Adipose tissue (tissue), 3 donors: ENCODE results near the gene ELAVL2. TPM values are rescaled to one million over a fixed set of nuclear protein-coding genes. Genes with fewer than 3 reads are reported as not detected.

Source experiments
- H3K27ac ChIP-seq: one replicate; pipeline ENCODE4 v1.5.1; 2013; ENCODE audit warnings: low read depth, low read length
- WGBS, 3 donors: extraction: QIAGEN DNeasy Blood & Tissue Kit; methylation state at CpG; one replicate each; pipeline ENCODE4 v1.1.7; 2013; 5-methylcytosine and 5-hydroxymethylcytosine counted together
- polyA plus RNA-seq, 3 donors: library from polyadenylated mRNA; stranded (reverse); fragments of 200-250 nt; gene quantifications; one replicate each; pipeline ENCODE4 v1.2.3, GENCODE V29; 2013
- donor health status: healthy with polysubstance abuse.
- donor health status: Bipolar disorder and iron deficiency.
- donor health status: healthy.

ELAVL2 gene
- polyA plus RNA-seq, 3 donors = 0.01 TPM; not detected in 2

GRCh38 chr9:23823269-23823668, 2.8 kb downstream of the ELAVL2 start:
- 22 to 38% (median 31%) methylated on average over 11 of the region's 11 CpGs for WGBS, 3 donors
- no peak overlapping the region for H3K27ac ChIP-seq

GRCh38 chr9:23822261-23823169, 3.5 kb downstream of the ELAVL2 start:
- no peak overlapping the region for H3K27ac ChIP-seq
- 5 to 11% (median 10%) methylated on average over 46 of the region's 46 CpGs for WGBS, 3 donors

- 0 to 2% (median 2%) methylated on average over 86 to 97 of the region's 97 CpGs for WGBS, 3 donors
Measured at GRCh38 chr9:23821375-23822181, 4.5 kb downstream of the ELAVL2 start.

GRCh38 chr9:23820451-23821374, 5.3 kb downstream of the ELAVL2 start:
- no peak overlapping the region for H3K27ac ChIP-seq
- 3 to 6% (median 4%) methylated on average over 80 of the region's 80 CpGs for WGBS, 3 donors

More at GRCh38 chr9:23821375-23822181, 4.5 kb downstream of the ELAVL2 start:
- H3K27ac ChIP-seq = no peak overlapping the region

- H3K27ac ChIP-seq = no peak overlapping the region
Measured at GRCh38 chr9:23819403-23819802, 6.6 kb downstream of the ELAVL2 start.

- no peak overlapping the region for H3K27ac ChIP-seq
- 35 to 74% (median 73%) methylated on average over 3 of the region's 3 CpGs for WGBS, 3 donors
Measured at GRCh38 chr9:23814243-23814642, 11.8 kb downstream of the ELAVL2 start.

GRCh38 chr9:23812673-23813072, 13.4 kb downstream of the ELAVL2 start:
- WGBS, 3 donors = 82 to 89% (median 87%) methylated on average over 1 of the region's 1 CpG
- H3K27ac ChIP-seq = no peak overlapping the region

- H3K27ac ChIP-seq = no peak overlapping the region
- WGBS, 3 donors = 48 to 67% (median 59%) methylated on average over 2 of the region's 2 CpGs
Measured at GRCh38 chr9:23811633-23812032, 14.4 kb downstream of the ELAVL2 start.

GRCh38 chr9:23803216-23803615, 22.8 kb downstream of the ELAVL2 start:
- 70 to 84% (median 80%) methylated on average over 2 of the region's 2 CpGs for WGBS, 3 donors

GRCh38 chr9:23801523-23801922, 24.5 kb downstream of the ELAVL2 start:
- no peak overlapping the region for H3K27ac ChIP-seq
- 76 to 94% (median 91%) methylated on average over 2 of the region's 2 CpGs for whole genome bisulfite sequencing, 3 donors

More at GRCh38 chr9:23803216-23803615, 22.8 kb downstream of the ELAVL2 start:
- no peak overlapping the region for H3K27ac ChIP-seq

GRCh38 chr9:23799521-23799920, 26.5 kb downstream of the ELAVL2 start:
- H3K27ac ChIP-seq = no peak overlapping the region

GRCh38 chr9:23798325-23798724, 27.7 kb downstream of the ELAVL2 start:
- WGBS, 3 donors = 68 to 84% (median 80%) methylated on average over 4 of the region's 4 CpGs
- no peak overlapping the region for H3K27ac ChIP-seq

GRCh38 chr9:23796209-23796608, 29.8 kb downstream of the ELAVL2 start:
- WGBS, 3 donors = 72 to 87% (median 77%) methylated on average over 3 of the region's 3 CpGs
- H3K27ac ChIP-seq = no peak overlapping the region

GRCh38 chr9:23790351-23791260, 35.4 kb downstream of the ELAVL2 start:
- 51 to 59% (median 52%) methylated on average over 9 of the region's 9 CpGs for WGBS, 3 donors
- H3K27ac ChIP-seq = no peak overlapping the region

- 63 to 69% (median 67%) methylated on average over 4 of the region's 4 CpGs for WGBS, 3 donors
- H3K27ac ChIP-seq = no peak overlapping the region
Measured at GRCh38 chr9:23789529-23790254, 36.3 kb downstream of the ELAVL2 start.

- WGBS, 3 donors = 87 to 90% (median 87%) methylated on average over 1 of the region's 1 CpG
Measured at GRCh38 chr9:23784962-23785361, 41.1 kb downstream of the ELAVL2 start.

GRCh38 chr9:23783509-23783908, 42.5 kb downstream of the ELAVL2 start:
- no peak overlapping the region for H3K27ac ChIP-seq
- 42 to 80% (median 74%) methylated on average over 1 of the region's 1 CpG for WGBS, 3 donors

More at GRCh38 chr9:23784962-23785361, 41.1 kb downstream of the ELAVL2 start:
- H3K27ac ChIP-seq = no peak overlapping the region
